T47D (cell line): ENCODE measurements around the gene WHRN.

Source experiments
- DNase-seq, 2 experiments: peaks; one replicate each; pipeline versions ENCODE4 v3.0.0 to v3.0.0-alpha.2; 2011 to 2012; ENCODE audit warnings: low read depth in 1 of 2, low spot score in 1 of 2
- JUND ChIP-seq: IDR thresholded peaks from 2 replicates; pipeline ENCODE4 v1.6.1; 2012; ENCODE audit warnings: low read depth
- in situ Hi-C: cut with HindIII; loops from 2 replicates; pipeline ENCODE4 v1.10.0; 2016; ENCODE audit warnings: low sequenced_read_pairs, low pct_unique_long_range_greater_than_20kb

WHRN gene

DNA sequence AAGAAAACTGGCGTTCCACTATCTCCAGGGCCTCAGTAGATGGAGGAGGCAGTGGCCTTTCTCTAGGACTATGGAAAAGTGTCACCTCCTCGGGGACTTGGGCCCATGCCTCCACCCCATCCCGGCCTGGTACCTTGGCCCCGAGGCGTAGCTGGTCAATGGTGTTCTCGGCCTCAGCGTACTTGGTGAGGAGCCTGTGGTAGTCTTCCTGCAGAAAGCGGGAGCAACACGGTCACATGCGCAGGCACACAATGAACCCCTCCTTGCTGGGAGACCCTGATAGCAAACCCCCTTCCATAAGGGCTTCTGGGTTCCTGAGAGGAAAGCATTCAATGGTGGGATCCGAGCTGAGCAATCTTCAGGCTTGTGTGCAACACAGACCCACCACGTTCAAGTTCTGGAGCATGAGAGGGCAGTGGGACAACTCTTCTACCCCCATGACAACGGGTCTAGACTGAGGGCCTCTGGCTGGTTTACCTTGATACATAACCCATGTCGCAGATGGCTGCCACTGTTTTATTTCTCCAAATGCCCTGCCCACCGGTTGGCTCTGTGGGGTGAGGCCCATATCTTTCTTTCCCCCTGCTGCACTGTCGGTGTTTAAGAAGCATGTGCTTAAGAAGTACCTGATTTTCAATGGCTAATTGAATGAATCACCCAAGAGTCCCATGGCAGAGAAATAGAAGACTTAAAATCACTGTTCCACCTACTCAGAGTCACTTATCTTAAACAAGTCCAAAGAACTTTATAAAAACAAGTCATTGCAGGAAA, 131.1 kb downstream of the WHRN start:
- TF ChIP-seq JUND, result no peak
- in situ Hi-C loops, result no loop called here
- DNase-seq, result no peak

DNA sequence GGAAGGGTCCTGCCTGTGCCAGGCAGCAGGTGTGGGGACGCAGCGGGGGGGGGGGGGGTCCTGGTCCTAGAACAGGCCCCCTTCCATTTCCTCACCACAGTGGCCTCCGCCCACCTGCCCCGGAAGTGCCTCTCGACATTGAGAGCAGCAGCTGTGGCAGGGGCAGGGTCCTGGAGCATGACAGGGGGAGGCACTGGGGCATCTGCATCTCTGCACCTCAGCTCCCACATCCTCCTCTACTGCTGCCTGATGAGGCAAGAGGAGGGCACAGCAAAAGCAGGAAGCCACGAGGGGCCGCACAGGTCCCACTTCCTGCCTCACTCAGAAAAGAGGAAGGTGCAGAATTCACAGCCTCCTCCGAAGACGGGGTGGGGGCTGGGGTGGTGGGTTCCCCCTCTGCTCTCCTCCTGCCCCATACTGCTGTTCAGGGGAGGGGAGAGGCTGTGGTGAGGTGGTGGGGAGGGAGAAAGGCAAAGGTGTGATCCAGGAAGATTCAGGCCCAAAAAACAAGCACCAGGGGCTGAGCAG, 132.3 kb downstream of the WHRN start:
- DNase-seq, result no peak
- no peak for TF ChIP-seq JUND
- in situ Hi-C loops, result no loop called here

DNA sequence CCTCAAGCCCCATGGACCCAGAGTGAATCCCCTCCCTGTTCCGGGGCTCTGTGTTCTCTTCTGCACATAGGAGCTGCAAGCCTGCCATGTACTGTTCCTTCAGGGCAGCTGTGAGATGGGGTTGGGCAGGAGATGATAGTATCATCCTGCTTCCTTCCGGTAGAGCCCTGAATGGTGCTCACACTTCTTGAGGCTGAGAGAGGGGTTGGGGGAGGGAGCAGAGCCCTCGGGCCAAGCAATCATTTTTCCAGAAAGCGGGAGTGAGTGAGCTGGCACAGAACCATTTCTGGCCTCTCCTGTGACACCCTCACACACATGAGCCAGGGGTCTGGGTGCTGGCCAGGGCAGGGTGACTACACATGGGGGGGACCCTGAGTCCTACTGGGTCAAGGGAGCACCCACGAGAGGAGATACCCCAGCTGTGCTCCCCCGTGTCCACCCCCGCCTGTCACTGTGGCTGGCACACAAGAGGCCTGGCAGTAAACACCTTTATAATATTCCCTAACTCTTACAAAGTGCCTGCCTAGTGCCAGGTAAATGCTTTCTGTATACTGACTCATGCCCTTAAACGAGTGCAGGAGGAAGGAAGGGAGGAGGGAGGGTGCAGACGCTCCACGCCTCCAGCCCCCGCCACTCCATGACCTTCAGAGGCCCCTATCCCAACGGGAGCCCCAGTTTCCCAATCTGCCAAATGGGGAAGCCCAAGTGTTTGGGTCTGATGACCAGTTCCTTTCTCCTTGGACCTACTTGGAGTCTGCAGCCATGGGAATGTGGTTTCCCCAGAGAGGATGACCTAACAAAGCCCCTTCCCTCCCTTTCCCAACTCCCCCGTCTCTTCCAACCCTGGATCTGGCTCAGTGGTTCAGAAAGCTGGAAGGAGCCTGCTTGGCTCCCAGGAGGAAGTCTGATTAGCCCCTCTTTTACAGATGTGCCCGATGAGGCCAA, 133.0 kb downstream of the WHRN start:
- DNase-seq, result no peak
- in situ Hi-C loops, result no loop called here
- no peak for TF ChIP-seq JUND

DNA sequence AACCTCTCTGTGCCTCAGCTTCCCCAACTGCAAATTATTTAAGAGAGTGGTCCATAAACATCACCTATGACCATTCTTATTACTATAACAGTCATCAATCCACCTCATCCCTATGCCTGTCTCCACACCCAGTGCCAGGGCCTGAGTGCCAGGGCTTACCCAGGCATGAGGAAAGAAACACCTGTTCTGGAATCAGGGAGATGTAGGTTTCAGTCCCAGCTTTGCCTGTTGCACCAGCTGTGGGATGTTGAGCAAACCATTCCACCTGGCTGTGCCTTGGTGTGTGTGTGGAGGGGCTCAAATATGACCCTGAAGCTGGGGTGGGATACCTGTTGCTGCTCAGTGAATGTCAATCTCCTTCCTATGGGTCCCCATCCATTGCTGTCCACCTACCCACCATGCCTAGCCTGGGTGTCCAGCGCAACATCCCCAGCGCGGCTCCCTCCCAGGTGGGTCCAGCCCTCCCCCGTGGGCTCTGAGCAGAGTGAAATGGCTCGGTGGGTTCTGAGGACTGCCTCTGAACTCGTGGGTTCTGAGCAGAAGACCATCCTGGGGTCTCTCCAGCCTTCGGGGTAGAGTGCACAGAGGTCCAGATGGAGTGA, 133.8 kb downstream of the WHRN start:
- no peak for TF ChIP-seq JUND
- DNase-seq, result no peak
- in situ Hi-C loops, result no loop called here

DNA sequence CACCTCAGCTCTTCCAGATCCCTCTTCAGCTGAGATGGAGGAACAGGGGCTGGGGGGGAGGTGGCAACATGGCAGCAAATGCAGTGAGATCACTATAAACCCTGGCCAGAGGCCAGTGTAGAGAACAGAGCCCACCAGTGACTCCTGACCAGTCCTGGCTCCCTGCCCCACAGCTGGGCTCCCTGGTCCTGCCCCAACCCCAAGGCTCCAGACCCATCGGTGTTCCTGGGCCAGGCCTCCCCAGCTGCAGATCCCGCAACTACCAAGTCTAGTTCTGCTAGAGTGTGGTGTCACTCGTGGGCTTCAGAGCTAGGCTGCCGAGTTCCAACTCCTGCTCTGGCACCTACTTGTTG, 134.3 kb downstream of the WHRN start:
- no peak for TF ChIP-seq JUND
- in situ Hi-C loops, result no loop called here
- no peak for DNase-seq

DNA sequence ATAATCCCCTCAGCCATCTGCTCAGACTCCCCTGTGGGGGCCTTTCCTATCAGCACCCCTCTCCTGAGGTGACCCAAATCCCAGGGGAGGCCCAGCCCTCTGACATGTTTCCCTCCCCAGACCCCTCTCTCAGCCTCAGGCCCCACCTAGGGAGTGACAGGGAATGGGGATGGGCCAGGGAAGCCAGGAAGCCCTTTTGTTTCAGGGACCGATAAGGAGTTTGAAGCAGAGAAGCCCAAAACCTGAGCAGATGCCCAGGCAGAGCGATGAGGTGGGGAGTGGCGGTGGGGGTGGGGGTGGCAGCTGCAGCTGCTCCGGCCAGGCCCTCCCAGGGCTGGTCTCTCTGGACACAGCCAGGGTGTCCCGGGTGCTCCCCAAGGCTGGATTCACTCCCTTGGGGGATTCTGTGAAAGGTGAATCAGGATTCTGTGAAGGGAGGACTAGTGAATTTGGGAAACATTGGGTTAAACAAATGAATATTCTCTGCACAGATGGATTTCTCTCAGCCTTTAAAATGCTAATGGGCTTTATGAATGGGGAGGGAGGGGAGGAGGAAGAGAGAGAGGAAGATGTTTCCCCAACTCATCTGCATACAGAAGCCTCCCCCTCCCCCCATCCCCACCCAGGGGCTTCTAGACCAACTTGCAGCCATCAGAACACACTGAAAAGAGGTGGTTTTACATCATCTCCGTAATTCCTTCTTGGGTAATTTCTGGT, 134.9 kb downstream of the WHRN start:
- TF ChIP-seq JUND, result no peak
- in situ Hi-C loops, result no loop called here
- DNase-seq, result no peak

DNA sequence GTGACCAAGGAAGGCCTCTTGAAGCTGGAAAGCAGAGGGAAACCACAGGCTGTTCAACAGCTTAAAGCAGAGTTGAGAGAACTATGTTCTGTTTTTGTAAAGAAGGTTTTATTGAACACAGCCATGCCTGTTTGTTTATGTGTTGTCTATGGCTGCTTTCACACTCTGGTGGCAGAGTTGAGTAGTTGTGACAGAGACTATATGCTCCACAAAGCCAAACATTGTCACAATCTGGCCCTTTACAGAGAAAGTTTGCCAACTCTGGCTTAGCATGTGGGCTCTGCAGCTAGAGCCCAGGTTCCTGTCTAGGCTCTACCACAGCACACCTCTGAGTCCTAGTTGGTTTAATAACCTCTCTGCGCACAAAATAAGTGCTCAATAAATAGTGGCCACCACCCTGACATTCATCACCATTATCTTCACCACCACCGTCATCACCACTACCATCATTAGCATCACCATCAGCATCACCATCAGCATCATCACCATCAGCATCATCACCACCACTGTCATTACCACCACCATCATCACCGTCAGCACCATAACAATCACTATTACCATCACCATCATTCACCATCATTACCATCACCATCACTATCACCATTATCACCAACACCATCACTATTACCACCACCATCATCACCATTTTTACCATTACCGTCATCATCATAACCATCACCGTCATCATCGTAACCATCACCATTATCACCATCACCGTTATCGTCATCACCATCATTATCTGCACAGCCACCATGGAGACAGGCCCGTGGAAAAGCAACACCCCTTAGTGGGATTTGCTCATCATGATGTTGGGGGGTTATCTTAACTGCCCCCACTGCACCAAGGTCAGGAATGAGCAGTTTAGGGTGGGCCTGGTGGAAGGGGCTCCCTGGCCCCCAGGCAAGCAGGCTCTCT, 135.8 kb downstream of the WHRN start:
- no peak for TF ChIP-seq JUND
- no peak for DNase-seq
- in situ Hi-C loops, result no loop called here

DNA sequence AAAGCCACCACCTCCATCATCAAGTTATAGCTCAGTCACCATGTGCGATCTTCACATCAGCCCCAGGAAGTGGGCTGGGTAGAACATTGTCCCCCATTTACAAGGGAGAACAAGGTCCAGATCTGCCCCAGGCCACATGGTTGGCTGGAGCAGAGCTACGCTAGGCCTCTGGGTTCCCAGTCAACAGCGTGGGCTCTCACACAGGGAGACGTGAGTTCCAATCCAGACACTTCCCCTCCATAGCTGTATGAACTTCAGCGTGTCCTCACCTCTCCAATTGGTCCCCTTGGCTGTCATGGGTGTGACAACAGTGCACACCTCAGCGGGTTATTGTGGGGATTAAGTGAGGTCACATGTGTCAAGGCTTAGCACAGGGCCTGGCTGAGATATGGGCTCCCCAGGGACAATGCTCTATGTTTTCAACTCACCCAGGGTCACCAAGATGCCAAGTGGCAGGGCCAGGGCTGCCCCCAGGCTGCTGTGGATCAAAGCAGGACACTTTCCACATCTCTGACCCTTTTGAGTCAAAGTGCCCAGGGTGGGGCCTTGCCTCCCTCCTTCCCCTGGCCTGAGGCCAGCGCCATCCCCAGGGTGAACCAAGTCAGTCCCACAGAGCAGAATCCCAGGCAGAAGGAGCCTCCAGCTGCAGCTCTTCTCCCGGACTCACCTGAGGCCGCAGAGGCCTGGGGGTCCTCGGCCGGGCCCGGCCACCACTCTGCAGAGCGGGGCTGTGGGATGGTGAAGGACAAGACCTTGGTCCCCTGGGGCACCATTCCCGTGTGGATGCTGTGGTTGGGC, 137.3 kb downstream of the WHRN start:
- TF ChIP-seq JUND, result no peak
- in situ Hi-C loops, result no loop called here
- DNase-seq, result no peak

DNA sequence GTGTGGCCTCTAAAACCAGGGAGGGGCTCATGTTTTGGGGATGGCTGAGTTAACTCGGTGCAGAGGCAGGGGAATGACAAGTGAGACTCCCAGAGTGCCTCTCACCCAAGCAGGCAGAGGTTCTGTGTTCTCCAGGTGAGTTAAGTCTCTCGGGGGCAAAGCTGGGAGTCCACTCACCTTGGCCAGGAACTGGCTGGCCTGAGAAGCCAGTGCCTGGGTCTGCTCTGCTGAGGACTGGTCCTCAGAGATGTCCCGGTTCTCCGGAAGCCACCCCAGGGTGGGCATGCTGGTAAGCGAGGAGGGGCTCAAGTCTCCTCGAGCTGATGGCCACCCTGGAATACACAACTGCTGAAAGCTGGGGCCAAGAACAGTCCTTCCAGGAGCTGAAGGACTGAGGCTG, 137.9 kb downstream of the WHRN start:
- in situ Hi-C loops, result no loop called here
- TF ChIP-seq JUND, result no peak
- DNase-seq, result no peak

DNA sequence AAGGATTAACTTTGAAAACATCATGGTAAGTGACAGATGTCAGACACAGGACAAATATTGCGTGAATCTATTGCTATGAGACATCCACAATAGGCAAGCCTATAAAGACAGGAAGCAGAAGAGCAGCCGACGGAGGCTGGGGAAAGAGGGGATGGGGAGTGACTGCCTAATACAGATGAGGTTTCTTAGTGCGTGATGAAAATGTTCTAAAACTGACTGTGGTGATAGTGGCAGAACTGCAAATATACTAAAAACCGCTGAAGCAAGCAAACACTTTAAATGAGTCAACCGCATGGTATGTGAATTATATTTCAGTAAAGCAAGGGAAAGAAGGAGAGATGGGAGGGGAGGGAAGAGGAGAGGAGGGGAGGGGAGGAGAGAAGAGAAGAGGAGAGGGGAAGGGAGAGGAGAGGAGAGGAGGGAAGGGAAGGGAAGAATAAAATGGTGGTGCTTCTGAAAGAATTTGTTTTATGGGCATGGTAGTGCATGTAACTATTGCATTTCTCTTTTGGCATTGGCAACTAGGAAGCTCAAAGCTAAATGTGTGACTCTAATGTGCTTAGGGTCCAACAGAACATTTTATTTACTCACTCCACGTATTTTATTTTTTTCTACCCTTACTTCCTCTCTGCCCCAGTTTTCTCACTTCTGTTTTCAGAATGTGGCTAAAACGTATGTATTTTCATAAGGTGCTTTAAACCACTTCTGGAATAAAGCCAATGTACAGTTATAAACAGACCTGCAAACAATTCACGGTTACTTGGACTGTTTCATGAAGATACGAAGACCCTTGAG, 138.7 kb downstream of the WHRN start:
- DNase-seq, result no peak
- TF ChIP-seq JUND, result no peak
- in situ Hi-C loops, result no loop called here
